GM19324 (cell line): ENCODE data around the gene UBL7.

Experiments
- ATAC-seq: cut with Tn5 transposase; IDR thresholded peaks from one replicate; pipeline ENCODE4 v1.9.1; 2021; ENCODE audit warnings: mild to moderate bottlenecking, moderate library complexity; ENCODE audit not compliant: unreplicated experiment, low FRiP score

Gene UBL7

GRCh38 chr15:74396445-74397238 is 64.3 kb downstream of the UBL7 start:
- ATAC-seq: no peak

- no peak for ATAC-seq
These were observed 64.9 kb downstream of the UBL7 start for GRCh38 chr15:74396146-74396438.
